Activated T-helper 1 cell treated with anti-CD3 and anti-CD28 coated beads, Interleukin-12 subunit alpha, Interleukin-12 subunit beta, Interleukin-2, Interleukin-4 antibody, amounts not matched to agents 30 ng/mL and 10 ng/mL and 1 ng/mL, durations not matched to agents 14 hours and 24 hours and 36 hours (primary cell): ENCODE data around the gene BLACAT1. TPM values are rescaled to one million over a fixed set of nuclear protein-coding genes. Genes with fewer than 3 reads are reported as not detected.

Experiments
- DNase-seq: peaks from one replicate; pipeline ENCODE4 v3.0.0; 2021; ENCODE audit warnings: low spot score
- H3K27ac Mint-ChIP-seq: one replicate; pipeline ENCODE4 v1.8.0; 2021; ENCODE audit warnings: mild to moderate bottlenecking, mixed read lengths
- H3K27me3 Mint-ChIP-seq: one replicate; pipeline ENCODE4 v1.8.0; 2022; ENCODE audit warnings: mild to moderate bottlenecking, moderate library complexity, mixed read lengths; ENCODE audit not compliant: insufficient read depth
- H3K36me3 Mint-ChIP-seq: one replicate; pipeline ENCODE4 v1.8.0; 2021; ENCODE audit warnings: low read depth, mixed read lengths
- H3K4me1 Mint-ChIP-seq: one replicate; pipeline ENCODE4 v1.8.0; 2021; ENCODE audit warnings: low read depth, mixed read lengths
- H3K4me3 Mint-ChIP-seq: one replicate; pipeline ENCODE4 v1.8.0; 2021; ENCODE audit warnings: mild to moderate bottlenecking, moderate library complexity, mixed read lengths
- H3K9me3 Mint-ChIP-seq: one replicate; pipeline ENCODE4 v1.8.0; 2021; ENCODE audit warnings: mixed read lengths
- intact Hi-C: fragments of 100-400 bp; cut with micrococcal nuclease; formaldehyde crosslinking; loops from one replicate; pipeline ENCODE4 v1.15.1; 2024
- total RNA-seq: library from RNA; stranded (reverse); gene quantifications from 2 replicates; pipeline ENCODE4 v1.2.3, GENCODE V29; 2022

BLACAT1 gene
- 0.16 and 0.24 TPM in 2 replicates for total RNA-seq

GRCh38 chr1:205455581-205456382 lies at the start of gene BLACAT1:
Gene BLACAT1 (minus strand): TSS chr1:205456045.
- H3K4me3 Mint-ChIP-seq = peak within 1 kb of the TSS; percentile 53

GRCh38 chr1:205505076-205505729 lies 49.4 kb upstream of the BLACAT1 start:
- H3K9me3 Mint-ChIP-seq = no peaks in the 10 kb centered on the region
- H3K36me3 Mint-ChIP-seq = no peaks in the 10 kb centered on the region
- no peak for DNase-seq
- peak overlapping the region; percentile 45 for H3K4me3 Mint-ChIP-seq
- H3K27ac Mint-ChIP-seq = no peak overlapping the region
- peaks cover 6% of the 10 kb centered on the region for H3K4me1 Mint-ChIP-seq
- peaks cover 27% of the 10 kb centered on the region for H3K27me3 Mint-ChIP-seq
- intact Hi-C loops = no loop called here

More at GRCh38 chr1:205455581-205456382, at the start of gene BLACAT1:
- Mint-ChIP-seq H3K36me3 (no peaks in the 10 kb centered on the region), H3K27me3 (peaks cover 76% of the 10 kb centered on the region), H3K4me1 (peaks cover 5% of the 10 kb centered on the region), H3K27ac (no peak within 1 kb of the TSS), H3K9me3 (no peaks in the 10 kb centered on the region)
- intact Hi-C loops = no loop called here
- DNase-seq = no peak

- Mint-ChIP-seq H3K27ac (no peak within 1 kb of the TSS), H3K27me3 (peaks cover 27% of the 10 kb centered on the region), H3K9me3 (no peaks in the 10 kb centered on the region), H3K36me3 (no peaks in the 10 kb centered on the region), H3K4me1 (peaks cover 6% of the 10 kb centered on the region), H3K4me3 (peak within 1 kb of the TSS; percentile 65)
- DNase-seq = no peak
- intact Hi-C loops = no loop called here
Observed at GRCh38 chr1:205504311-205505075, 48.6 kb upstream of the BLACAT1 start, which contains the start of gene CDK18. Gene CDK18 (plus strand): TSS chr1:205504669. CDS start chr1:205523168, 18,499 bp downstream.

- Mint-ChIP-seq H3K4me1 (peaks cover 6% of the 10 kb centered on the region), H3K4me3 (no peak overlapping the region), H3K27ac (no peak overlapping the region), H3K36me3 (no peaks in the 10 kb centered on the region), H3K9me3 (no peaks in the 10 kb centered on the region), H3K27me3 (peaks cover 27% of the 10 kb centered on the region)
- DNase-seq = no peak
- intact Hi-C loops = no loop called here
Observed at GRCh38 chr1:205502992-205503391, 47.1 kb upstream of the BLACAT1 start.

GRCh38 chr1:205502111-205502810 lies 46.4 kb upstream of the BLACAT1 start:
- Mint-ChIP-seq H3K27me3 (peaks cover 26% of the 10 kb centered on the region), H3K4me3 (no peak overlapping the region), H3K27ac (no peak overlapping the region), H3K36me3 (no peaks in the 10 kb centered on the region), H3K9me3 (no peaks in the 10 kb centered on the region), H3K4me1 (peaks cover 6% of the 10 kb centered on the region)
- no peak for DNase-seq
- intact Hi-C loops = no loop called here

DNA sequence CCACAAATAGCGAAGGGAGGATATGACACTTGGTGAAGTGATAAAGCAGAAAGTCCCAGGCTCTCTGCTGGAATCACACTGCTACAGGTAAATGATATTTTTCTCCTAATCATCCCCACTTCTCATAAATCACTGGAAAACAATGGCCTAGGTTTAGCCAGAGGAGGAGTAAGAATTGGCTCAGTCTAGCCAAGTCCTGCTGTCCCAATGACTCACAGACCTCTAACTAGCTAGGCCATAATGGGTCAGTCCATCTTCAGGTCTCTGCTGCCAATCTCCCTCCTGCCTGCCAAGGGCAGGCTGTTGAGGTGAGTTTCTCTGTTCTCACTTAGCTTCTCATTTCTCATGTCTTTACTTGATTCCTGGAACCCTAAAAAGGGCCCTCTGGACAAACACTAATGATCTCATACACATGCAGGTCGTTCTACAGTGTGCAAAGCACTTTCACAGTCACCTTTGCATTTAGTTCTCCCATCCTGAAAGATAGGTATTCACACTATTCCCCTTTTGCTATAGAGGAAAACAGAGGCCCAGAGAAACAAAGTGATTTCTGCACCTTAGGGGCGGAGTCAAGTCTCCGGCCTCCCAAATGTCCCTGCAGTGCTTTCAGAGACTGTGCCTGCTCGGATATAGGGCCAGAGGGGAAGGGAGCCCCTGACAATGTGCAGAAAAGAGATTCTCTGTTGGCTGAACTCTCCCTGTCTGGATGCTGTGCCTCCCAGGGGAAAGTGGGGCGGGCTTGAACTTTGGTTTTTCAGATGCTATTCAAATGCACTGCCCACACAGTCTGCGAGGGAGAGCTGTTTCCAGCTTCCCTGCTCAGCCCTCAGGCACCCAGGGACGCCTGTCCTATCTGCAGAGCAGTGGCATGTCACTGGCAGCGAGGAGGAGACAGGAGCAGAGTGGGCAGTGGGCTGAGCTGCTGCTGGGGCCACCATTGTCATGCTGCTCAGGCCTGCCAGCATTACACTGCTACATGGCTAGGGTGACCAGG lies 44.7 kb upstream of the BLACAT1 start:
- intact Hi-C loops = no loop called here
- Mint-ChIP-seq H3K4me3 (no peak overlapping the region), H3K4me1 (peaks cover 6% of the 10 kb centered on the region), H3K27me3 (peaks cover 21% of the 10 kb centered on the region), H3K36me3 (no peaks in the 10 kb centered on the region), H3K9me3 (no peaks in the 10 kb centered on the region), H3K27ac (no peak overlapping the region)
- no peak for DNase-seq

GRCh38 chr1:205499789-205500188 lies 43.9 kb upstream of the BLACAT1 start:
- Mint-ChIP-seq H3K36me3 (no peaks in the 10 kb centered on the region), H3K4me3 (no peak overlapping the region), H3K27ac (no peak overlapping the region), H3K27me3 (peaks cover 19% of the 10 kb centered on the region), H3K4me1 (peaks cover 1% of the 10 kb centered on the region), H3K9me3 (no peaks in the 10 kb centered on the region)
- DNase-seq = no peak
- intact Hi-C loops = no loop called here

DNA sequence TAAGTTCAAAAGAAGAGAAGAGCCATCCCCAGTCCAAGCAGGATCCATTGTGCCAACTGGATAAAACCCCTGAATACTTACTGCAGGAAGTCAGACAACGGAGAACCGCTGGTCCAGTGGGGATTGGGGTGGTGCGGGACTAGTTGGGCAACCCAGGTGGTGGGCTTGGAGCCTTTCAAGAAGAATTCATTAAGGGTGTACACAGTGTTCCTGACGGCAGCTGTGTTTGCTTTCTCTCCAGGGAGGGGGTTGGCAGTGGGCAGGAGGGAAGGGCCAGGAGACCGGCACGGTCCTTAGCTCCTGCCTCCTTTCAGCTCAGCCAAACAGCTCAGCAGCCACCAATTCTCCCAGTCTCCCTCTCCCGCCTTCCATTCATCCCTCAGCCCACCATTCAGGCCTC lies 41.5 kb upstream of the BLACAT1 start:
- no peaks in the 10 kb centered on the region for H3K36me3 Mint-ChIP-seq
- H3K4me1 Mint-ChIP-seq = no peaks in the 10 kb centered on the region
- H3K27me3 Mint-ChIP-seq = peaks cover 11% of the 10 kb centered on the region
- DNase-seq = no peak
- H3K4me3 Mint-ChIP-seq = no peak overlapping the region
- H3K27ac Mint-ChIP-seq = no peak overlapping the region
- intact Hi-C loops = no loop called here
- no peaks in the 10 kb centered on the region for H3K9me3 Mint-ChIP-seq

GRCh38 chr1:205496661-205497060 lies 40.8 kb upstream of the BLACAT1 start:
- Mint-ChIP-seq H3K27ac (no peak overlapping the region), H3K36me3 (no peaks in the 10 kb centered on the region), H3K9me3 (no peaks in the 10 kb centered on the region), H3K27me3 (peaks cover 8% of the 10 kb centered on the region), H3K4me3 (no peak overlapping the region), H3K4me1 (no peaks in the 10 kb centered on the region)
- intact Hi-C loops = no loop called here
- DNase-seq = no peak

- no peak for DNase-seq
- no peak overlapping the region for H3K4me3 Mint-ChIP-seq
Observed at GRCh38 chr1:205495237-205495823, 39.5 kb upstream of the BLACAT1 start.

GRCh38 chr1:205494115-205494514 lies 38.3 kb upstream of the BLACAT1 start:
- H3K27ac Mint-ChIP-seq = no peak overlapping the region
- no peak overlapping the region for H3K4me3 Mint-ChIP-seq
- peaks cover 18% of the 10 kb centered on the region for H3K27me3 Mint-ChIP-seq
- H3K9me3 Mint-ChIP-seq = no peaks in the 10 kb centered on the region
- intact Hi-C loops = no loop called here
- peaks cover 4% of the 10 kb centered on the region for H3K4me1 Mint-ChIP-seq
- no peak for DNase-seq
- H3K36me3 Mint-ChIP-seq = no peaks in the 10 kb centered on the region

More at GRCh38 chr1:205495237-205495823, 39.5 kb upstream of the BLACAT1 start:
- H3K36me3 Mint-ChIP-seq = no peaks in the 10 kb centered on the region
- no peak overlapping the region for H3K27ac Mint-ChIP-seq
- intact Hi-C loops = no loop called here
- no peaks in the 10 kb centered on the region for H3K4me1 Mint-ChIP-seq
- no peaks in the 10 kb centered on the region for H3K9me3 Mint-ChIP-seq
- H3K27me3 Mint-ChIP-seq = peaks cover 13% of the 10 kb centered on the region
